HG03196 (cell line): ENCODE measurements around the gene C6orf120.
"Not testable (repeated sequence)": the region's sequence is repeated elsewhere in the genome, so short reads cannot be mapped to it uniquely, and the experiment has no call there.

Experiments
- ATAC-seq: cut with Tn5 transposase; IDR thresholded peaks from one replicate; pipeline ENCODE4 v1.9.1; 2021; ENCODE audit not compliant: unreplicated experiment

C6orf120 gene

DNA sequence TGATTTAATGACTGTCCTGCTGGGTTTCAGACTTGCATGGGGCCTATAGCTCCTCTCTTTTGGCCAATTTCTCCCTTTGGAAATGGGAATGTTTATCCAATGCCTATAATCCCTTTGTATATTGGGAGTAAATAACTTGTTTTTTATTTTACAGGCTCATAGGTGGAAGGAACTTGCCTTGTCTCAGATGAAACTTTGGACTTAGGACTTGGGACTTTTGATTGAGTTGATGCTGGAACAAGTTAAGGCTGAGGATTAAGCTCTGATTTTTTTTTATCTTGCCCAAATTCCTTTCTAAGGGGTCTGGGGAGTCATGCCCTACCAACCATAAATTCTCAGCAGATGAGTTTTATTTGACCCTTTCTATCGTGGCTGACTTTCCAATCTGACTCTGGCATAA lies 23.6 kb upstream of the C6orf120 start:
- no peak for ATAC-seq

DNA sequence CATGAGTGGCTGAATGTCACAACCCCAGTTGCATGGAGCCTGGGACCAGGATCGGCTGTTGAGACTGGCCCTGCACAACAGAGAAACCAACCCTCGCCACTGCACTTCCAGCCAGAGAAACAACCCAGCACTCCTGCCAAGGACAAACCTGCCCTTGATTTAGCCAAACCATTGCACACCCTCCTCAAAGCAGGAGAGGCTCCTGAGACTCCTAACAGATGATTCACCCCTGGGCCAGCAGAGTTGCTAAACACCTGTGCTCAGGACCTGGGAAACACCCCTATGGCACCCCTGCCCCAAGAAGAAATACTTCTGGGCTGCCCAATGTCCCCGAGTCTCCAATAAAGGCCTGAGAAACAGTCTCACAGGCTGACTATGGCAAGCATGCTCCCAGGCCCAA lies 17.9 kb upstream of the C6orf120 start:
- no peak for ATAC-seq

DNA sequence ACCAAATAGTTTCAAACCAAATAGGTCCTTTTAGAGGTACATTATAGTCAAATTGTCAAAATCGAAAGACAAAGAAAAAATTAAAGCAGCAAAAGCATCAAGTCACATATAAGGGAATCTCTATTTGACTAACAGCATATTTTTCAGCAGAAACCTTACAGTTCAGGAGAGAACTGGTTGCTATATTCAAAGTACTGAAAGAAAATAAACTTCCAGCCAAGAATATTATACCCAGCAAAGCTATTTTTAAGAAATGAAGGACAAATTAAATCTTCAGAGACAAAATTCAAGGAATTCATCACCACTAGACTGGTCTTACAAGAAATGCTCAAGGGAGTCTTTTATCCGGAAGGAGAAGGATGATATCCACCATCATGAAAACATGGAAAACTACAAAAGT lies 16.1 kb upstream of the C6orf120 start:
- no peak for ATAC-seq

DNA sequence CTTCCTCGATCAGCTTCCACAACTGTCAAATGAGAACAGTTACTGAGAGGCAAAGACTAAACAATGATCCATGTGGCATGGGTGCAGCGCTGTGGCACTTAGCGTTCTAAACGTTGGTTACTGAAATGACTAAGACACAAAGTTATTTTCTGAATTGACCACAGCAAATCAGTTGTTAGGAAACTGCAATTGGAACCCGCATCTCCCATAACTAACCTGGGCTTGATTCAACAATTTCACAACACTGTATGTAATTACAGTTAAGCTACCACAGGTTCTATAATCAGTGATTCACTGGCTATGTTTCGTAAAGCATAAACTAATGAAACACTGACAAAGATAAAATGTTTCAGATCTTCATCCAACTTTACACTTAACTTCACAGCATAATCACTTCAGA lies 12.6 kb upstream of the C6orf120 start:
- ATAC-seq = no peak

DNA sequence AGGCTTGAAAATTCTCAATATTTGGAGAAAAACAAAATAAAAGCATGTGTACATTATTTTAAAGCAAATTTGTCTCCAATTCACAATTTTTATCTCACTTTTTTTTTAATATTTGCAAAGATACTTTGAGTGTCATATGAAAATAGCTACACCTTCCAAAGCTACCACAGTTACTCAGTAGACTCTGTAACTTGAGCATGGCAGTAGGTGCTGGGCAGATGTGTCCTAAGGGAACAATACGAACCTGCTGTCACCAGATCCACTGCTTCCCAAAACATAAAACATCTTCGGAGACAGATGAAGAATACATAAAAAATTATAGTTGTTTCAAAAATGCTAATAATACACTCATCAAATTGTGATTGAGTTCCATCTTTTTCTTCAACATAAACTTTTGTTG lies 10.7 kb upstream of the C6orf120 start:
- ATAC-seq = no peak

DNA sequence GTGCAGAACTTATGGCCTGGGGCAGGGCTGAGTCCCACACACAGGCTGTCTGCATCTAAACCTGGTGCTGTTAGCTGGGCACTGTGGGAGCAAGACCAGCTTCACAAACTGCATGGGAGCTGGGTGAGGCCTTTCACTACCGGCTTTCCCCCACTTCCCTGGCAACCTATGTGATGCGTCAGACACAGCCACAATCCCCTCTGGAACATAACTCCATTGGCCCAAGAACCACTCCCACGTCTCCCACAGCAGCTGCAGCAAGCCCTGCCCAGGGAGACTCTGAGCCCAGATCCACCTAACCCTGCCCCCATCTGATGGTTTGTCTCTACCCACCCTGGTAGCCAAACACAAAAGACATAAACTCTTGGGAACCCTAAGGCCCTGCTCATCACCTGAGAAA lies 9.4 kb upstream of the C6orf120 start:
- ATAC-seq = no peak

DNA sequence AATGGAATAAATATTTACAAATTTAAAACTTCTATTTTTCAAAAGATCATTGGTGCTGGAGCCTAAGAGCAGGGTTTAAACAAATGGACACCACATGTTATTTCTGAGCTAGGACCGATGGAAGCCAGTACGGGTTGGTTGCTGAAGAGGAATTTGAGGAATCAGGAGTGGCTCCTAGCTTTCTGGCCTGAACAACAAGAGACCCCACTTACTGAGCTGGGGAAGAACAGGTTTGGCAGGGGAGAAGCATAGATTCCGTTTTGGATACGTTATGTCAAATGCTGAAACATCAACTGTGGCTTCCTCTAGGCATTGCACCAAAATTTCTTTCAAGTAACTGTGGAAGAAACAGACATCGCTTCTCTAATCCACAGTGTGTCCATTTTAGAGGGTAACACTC lies 6.8 kb upstream of the C6orf120 start:
- ATAC-seq = no peak

DNA sequence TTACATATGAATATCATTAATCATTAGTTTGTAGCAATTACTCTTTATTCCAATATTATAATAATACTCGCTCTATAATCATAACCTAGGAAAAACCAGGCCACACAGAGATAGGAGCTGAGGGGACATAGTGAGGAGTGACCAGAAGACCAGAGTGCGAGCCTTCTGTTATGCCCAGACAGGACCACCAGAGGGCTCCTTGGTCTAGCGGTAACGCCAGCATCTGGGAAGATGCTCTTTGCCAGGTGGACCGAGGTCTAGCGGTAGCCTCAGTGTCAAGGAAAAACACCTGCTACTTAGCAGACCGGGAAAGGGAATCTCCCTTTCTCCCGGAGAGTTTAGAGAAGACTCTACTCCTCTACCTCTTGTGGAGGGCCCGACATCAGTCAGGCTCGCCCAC lies 4.8 kb upstream of the C6orf120 start:
- ATAC-seq = not testable (repeated sequence)

DNA sequence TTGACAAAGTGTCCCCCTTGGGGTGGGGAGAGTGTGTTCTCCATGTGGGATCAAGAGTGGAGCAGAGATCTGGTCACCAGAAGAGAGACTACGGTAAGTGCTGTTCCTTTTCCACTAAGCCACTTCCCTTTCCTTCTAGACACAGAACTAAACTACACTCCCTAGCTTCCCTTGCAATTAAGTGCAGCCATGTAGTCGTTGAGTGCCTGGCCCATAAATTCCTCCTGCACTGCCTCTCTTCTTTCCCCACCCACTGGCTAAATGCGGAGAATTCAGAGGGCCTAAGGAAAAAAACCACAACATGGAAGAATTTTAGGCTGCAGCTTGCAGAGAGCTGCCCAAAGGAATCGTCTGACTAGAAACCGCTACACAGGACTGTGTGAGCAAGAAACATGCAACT lies 1.6 kb upstream of the C6orf120 start:
- no peak for ATAC-seq

DNA sequence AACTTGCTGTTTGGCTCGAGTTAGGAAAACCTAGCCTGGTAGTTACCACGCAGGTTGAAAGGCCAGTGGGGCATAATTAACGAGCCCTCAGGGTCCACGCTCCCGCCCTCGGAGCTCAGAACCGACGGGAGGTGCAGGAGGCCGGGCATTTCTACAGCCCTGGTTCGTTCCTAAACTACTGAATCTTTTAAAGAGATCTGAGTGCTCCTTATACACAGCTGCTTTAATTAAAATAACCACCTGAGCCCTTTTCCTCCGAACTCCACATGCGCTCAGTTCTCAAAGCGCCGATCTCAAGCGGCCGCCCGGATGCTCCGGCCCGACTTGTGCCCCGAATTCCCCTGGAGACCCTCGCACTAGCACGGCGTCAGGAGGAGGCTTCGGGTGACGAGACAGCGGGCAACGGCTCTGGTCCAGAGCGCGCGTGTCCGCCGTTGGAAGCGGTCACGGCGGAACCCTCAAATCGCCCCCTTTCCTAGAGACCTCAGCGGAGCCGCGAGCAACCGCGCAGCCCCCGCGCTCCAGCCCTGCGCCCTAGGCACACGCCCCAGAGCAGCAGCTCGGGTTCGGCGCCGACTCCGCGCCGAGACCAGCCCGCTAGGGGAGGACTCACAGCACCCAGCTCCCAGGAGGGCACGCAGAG lies 494 bp upstream of the C6orf120 start:
- peak; percentile 13 for ATAC-seq

DNA sequence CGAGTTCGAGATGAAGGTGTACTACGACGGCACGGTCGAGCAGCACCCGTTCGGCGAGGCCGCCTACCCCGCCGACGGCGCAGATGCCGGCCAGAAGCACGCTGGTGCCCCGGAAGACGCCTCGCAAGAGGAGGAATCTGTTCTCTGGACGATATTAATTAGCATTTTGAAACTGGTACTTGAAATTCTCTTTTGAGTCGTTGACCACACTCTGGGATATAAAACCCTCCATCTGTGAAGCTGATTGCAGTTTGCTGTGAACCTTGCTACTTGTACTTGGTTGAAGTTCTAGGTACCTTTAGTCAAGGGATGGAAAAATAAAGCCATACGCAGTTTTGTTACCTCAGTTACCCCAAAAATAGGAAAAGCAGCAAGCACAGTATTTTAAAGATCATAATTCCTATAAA lies 917 bp downstream of the C6orf120 start:
- ATAC-seq = no peak

DNA sequence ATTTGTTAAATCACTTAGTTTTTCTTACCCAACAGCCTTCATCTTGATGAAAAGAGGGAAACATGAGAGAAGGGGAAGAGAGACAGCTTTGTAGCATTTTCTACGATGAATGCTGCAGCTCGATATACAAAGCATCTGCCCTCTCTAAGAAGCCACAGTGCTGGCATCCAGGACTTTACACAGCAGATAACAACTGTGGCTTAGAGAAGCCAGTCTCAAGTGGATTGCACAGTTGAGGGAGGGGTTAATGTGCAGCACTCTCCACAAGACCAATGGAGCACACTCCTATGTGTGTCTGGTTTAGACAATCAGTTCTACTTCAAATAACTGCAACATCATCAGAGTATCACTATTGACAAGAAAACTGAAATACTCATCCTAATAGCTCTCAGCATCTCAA lies 5.8 kb downstream of the C6orf120 start:
- no peak for ATAC-seq

DNA sequence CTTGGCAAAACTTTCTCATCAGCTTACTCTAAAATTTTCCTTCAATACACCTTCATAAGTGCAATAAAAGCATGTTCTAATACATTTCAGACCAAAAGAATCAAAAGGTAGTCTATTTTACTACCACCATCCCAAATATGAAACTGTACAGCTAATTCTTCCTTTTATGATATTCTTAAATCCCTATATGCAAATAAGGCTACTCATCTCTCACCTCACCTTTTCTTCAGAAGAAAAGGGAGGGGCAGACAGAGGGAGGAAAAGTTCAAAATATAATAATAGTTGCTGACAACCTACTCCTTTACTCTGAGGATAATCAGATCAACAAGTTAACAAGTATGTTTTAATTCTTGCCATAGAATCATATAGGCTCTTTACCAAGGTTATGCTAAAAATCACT lies 7.4 kb downstream of the C6orf120 start:
- ATAC-seq = no peak

DNA sequence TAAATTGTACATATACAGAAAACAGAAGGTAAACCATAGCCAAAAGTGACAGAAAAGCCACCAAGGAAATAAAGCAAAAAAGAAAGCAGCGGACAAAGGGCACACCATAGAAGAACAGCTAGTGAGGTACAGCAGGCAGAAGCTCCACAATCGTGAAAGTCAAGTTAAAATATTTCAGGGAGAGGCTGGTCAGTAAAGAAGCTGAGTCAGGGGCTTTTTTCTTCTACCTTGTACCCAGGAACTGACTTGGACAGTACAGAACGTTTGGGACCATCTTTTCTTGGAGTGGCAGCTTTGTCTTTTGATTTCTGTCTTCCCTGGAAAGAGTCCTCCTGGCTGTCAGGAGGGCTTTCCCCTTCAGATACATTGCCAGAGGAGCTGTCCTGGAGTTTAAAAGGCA lies 8.1 kb downstream of the C6orf120 start:
- no peak for ATAC-seq

DNA sequence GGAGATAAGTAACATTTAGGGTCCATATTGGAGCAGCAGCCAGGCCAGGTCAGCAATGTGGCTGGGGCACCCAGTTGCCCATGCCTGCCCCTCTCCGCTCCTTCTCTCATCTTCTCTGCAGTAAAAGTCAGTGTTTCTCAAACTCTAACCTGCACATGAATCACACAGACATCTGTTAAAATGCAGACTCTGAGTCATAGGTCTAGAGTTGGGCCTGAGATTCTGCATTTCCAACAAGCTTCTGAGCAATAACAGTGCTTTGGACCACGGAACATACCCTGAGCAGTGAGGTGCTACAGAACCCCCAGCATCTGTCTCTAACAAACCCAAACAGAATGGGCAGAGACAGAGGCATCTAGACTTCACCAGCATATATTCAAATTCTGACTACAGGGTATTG lies 12.3 kb downstream of the C6orf120 start:
- ATAC-seq = no peak

DNA sequence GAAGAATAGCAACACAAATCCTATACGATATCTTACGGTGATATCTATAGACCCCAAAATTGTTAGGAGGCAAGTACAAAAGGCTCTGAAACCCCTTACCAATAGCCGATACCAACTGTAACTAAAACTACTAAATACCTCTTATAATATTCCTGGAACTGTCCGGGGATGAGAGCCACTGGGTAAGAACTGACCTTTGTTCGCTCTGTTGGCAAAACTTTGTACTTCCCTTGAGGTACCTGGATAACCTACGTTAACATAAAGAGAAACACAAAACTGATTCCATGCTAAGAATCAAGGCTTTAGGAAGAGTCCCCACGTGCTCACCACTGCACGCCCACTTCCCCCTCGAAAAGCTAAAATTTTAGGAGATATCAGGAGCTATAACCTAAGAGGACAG lies 12.7 kb downstream of the C6orf120 start:
- ATAC-seq = no peak

DNA sequence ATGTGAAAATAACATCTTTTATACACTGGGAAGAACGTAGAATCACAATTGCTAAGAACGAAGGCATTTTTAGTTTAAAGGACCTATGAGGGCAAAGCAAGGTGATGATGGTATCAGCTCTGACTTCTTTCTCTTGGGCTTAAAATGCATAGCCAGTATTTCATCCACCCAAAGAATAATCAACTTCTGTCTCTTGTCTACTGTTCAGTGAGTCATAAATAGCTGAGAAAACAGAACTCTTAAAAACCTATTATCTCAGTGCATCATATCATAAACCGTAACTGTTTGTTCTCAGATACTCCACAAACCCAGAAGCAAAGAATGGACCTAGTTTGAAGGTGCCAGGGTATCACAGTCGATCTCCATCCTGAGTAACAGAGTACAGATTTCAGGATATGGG lies 17.2 kb downstream of the C6orf120 start:
- ATAC-seq = no peak

DNA sequence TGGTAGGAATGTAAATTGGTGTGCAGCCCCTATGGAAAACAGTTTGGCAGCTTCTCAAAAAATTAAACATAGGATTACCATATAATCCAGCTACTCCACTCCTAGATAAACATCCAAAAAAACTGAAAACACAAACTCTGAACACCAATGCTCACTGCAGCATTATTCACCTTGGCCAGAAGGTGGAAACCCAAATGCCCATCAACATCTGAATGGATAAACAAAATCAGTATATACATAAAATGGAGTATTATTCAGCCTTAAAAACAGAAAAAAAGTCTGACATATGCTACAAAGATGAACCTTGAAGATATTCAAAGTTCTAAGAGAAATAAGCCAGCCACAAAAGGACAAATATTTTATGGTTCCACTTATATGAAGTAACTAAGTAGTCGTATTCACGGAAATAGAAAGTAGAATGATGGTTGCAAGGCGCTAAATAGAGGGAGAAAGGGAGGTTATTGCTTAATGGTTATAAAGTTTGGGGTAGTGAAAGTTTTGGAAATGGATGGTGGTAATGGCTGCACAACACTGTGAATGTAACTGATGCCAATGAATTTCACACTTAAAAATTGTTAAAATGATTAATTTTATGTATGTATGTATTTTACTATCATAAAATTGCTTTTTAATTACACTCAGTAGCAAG lies 18.4 kb downstream of the C6orf120 start:
- ATAC-seq = no peak

DNA sequence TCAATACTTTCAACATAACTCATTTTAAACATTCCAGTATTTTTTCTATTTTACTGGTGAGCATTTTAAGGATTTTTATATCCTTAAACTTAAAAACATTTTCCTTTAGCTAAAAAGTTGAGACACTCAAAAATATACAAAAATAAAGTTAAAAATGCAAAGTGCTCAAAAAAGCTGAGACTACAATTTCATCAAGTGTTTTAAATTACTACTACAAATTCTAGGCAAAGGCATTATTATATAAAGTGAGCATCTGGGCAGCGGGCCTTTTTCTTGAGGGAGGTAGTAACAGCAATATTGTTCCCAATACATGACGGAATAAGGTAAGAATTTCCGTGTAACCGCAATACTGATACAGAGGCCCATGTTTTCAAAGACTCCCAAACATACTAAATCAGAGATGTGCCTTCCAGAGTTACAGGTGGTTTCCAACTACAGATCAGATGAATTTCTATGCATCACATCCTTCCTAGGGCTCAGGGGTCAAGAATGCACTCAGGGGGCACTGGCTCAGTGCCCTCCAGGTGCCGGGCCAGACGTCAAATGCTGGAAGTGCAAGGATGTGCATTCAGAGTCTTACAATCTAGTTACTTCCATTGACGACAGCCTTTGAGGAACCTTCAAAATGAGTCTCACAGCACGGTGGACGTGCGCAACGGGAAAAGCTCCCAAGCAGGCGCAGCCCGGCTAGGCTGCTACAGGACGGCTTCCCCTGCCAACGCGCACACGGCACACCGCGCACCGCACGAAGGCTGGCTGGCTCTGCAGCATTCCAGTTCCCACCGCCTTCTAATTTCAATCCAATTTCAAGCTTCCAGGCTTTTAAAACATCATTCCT lies 20.7 kb downstream of the C6orf120 start:
- ATAC-seq = no peak

DNA sequence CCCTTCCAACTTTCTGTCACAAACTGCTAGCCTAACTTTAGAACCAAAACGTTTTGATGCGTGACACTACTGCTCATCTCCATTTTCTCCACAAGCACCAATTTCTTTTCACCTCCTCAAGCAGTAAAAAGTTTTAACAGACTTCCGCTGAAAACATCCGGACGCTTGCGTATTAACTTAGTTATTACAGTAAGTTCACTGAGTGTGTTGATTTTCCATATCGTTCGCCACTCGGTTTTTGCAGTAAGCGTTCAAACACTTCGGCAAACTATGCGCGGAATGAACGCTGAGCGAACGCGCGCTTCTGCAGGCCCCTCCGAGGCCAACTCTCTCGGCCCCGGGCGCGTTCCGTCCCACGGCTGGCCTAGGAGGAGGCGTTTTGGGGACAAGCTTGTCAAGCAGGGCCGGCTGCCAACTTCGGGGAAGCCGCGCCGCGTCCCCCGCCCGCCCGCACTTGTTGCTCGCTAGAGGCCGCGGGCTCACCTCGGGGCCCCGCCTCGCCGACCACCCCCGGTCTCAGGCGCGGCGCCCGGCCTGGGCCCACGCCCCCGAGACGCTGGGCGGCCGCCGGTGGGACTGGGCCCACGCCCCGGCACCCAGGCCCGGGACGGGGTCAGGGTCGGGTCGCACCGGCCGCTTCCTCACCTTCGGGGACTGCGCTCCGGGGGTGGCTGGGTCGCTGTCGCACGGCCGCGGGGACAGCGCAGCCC lies 21.4 kb downstream of the C6orf120 start:
- ATAC-seq = peak; percentile 33

DNA sequence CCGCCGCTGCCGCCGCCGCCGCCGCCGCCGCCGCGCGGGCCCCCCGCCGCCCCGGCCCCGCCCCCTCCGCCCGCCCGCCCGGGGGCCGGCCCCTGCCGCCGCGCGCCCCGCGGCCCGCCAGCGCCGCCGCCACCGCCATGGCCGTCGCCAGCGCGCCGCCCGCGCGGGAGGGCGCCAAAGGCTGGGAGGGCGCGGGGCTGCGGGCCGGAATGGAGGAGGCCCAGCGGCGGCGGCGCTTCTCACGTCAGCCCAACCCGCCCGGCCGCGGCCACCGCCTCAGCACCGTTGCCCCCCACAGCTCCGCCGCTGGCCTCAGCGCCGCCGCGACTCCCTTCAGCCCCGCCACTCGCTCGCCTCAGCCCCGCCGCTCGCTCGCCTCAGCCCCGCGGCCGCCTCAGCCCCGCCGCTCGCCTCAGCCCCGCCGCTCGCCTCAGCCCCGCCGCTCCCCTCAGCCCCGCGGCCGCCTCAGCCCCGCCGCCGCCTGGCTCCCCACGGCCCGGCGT lies 22.1 kb downstream of the C6orf120 start:
- ATAC-seq = peak; percentile 38
